H54 (cell line): Measurements from ENCODE around the gene CHCHD10.

Source experiments
- DNase-seq: peaks from one replicate; pipeline ENCODE4 v3.0.0; 2011; ENCODE audit warnings: low spot score, mixed read lengths; ENCODE audit not compliant: insufficient read length
- FAIRE-seq: peaks from 3 replicates; lab custom pipeline; 2011; peaks lifted over from hg19 to GRCh38; lab: Jason Lieb, UNC
- POLR2A ChIP-seq: IDR thresholded peaks from 2 replicates; pipeline ENCODE4 v1.6.1; 2011; ENCODE audit warnings: low read depth, mild to moderate bottlenecking, low read length

Gene CHCHD10

DNA sequence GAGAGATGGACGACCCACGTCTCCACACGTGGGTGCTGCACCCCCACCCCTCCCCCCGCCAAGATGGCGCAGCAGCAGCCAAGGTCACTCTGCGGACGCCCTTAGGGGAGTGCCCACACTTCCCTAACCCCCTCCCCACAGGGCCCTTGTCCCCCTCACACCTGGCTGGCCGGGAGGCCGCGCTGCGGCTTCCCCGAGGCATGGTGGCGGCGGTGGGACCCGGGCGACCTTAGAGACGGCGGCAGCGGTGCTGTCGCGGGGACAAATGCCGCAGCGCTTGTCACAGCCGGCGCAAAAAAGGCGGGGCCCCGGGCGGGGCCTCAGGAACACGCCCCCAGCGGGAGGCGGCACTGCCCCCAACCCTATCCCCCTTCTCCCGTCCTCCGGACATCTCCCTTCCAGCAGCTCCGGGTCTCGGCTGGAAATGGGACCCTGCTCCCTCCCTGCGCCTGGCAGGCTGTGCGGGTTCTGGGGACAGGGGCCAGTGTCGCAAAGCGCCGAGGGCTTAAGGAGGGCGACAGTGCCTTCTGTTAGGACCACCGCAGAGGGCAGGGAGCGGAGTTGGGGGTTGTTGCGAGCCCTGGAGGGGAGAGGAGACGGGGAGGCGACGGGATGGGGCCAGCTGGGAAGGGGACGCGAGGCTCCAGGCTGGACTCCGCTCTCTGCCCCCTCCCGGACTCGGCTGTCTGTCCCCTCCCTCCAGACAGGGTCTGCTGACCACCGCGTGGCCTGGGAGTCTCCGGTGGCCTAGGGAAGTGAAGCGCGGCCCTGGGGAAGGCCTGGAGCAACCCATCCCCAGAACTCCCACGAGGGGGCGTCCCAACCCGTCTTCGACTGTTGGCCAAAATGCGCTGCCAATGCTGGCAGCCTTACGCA lies at the start of gene CHCHD10:
Gene CHCHD10 (minus strand): TSS at position 300 of the 876 bp plus-strand sequence. CDS start 98 bp downstream, at position 202.
- DNase-seq (no peak), FAIRE-seq (no peak)
- TF ChIP-seq POLR2A: peak; percentile 45; the same call in 1 of the 2 replicates

DNA sequence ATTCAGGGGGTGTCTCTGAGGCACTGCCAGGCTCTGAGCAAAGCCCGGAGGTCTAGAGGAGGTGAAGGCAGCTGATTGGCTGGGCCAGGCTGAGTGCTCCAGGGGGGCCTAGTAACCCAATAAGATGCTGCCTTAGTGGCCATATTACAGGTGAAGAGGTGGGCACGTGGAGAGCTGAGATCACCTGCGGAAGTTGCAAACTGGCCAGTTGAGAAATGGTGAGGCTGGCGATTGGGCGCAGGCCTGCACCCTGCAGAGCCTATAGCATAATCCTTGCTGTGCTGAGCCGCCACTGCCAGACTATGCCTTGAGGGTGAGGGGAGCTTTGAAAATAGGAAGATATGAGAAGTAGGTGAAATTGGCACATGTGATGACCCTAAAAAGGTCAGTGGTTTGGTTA lies 49.4 kb upstream of the CHCHD10 start:
- FAIRE-seq: no peak

DNA sequence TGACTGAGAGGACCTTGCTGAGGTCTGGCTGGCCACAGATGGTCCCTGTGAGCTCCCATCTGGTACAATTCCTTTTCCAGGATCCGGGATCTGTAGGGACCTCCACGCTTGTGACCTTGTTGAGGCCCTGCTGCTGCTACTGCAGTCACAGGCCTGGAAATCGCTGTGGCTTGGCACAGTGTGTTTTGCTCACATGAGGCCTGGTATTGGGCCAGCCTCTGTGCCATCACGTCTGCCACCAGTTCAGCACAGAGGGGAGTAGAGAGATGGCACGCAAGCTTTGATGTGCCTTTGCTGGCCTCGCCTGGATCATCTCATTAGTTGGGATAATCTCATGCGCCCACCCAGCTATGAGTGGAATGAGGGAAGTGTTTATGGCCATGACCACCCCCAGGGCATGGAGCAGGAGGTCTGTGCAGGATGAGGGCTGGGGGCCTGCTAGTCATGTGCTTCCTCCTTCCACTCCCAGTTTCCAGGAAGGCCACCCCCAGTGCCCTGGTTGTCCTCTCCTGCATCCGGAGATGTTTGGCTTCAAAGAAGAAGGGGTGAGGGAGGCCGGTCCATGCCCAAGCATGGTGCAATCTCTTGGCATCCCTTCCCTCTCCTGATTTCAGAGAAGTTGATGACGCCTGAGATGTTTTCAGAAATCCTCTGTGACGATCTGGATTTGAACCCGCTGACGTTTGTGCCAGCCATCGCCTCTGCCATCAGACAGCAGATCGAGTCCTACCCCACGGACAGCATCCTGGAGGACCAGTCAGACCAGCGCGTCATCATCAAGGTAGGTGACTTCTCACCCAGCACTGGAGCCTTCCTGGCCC lies 48.6 kb upstream of the CHCHD10 start:
- DNase-seq (no peak), FAIRE-seq (no peak)
- no peak for TF ChIP-seq POLR2A

More for the DNA sequence above, 49.4 kb upstream of the CHCHD10 start:
- no peak for DNase-seq
- TF ChIP-seq POLR2A: no peak

DNA sequence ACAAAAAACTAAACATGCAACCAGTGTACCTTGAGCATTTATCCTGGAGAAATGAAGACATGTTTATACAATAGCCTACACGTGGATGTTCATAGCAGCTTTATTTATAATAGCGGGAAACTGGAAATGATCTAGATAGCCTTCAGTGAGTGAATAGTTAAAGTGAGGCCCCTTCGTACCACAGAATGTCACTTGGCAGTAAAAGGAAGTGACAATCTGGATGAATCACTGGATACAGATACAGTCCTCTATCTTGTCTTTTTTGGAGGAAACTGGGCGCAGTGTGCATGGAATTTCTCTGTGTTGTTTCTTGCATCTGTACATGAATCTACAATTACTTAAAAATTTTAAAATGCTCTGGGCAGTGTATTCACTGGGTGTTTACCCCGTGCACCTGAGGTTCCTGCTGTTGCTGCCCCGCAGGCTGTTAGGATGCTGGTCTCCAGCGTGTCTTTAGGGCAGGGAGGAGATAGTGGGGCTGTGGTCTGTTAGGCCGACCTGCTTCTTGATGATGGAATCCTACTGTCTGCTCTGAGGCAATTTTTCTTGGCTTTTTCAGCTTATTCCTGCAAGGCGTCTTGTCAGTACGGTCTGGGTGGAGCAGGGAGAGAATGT lies 47.9 kb upstream of the CHCHD10 start:
- no peak for FAIRE-seq

DNA sequence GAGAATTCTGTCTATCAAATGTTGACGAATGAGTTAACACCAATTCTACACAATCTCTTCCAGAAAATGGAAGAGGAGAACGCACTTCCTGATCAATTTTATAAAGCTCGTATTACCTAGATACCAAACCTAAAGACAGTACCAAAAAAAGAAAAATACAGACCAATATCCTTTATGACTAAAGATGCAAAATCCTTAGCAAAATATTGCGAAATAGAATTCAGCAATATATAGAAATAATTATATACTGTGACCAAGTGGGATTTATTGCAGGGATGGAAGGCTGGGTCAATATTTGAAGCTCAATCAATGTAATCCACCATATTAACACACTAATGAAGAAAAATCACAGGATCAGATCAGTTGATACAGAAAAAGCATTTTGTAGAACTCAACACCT lies 44.6 kb upstream of the CHCHD10 start:
- TF ChIP-seq POLR2A: no peak
- FAIRE-seq: no peak

More for the DNA sequence above, 47.9 kb upstream of the CHCHD10 start:
- no peak for TF ChIP-seq POLR2A
- DNase-seq: no peak

DNA sequence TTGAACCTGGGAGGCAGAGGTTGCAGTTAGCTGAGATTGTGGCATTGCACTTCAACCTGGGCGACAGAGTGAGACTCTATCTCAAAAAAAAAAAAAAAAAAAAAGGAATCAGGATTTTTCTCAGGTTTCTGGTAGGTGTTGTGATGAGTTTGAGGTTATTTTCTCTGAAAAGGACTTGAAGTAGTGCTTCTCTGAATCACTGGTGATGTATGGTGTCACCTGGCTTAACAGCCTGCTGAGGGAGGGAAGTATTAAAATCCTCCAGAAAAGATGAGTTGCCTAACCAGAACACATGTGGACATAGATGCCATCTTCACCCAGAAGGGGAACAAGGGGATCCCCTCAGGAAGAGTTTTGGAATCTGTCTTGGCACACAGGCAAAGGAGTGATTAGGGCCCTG lies 39.1 kb upstream of the CHCHD10 start:
- no peak for FAIRE-seq
- no peak for TF ChIP-seq POLR2A

More for the DNA sequence above, 44.6 kb upstream of the CHCHD10 start:
- DNase-seq: no peak

DNA sequence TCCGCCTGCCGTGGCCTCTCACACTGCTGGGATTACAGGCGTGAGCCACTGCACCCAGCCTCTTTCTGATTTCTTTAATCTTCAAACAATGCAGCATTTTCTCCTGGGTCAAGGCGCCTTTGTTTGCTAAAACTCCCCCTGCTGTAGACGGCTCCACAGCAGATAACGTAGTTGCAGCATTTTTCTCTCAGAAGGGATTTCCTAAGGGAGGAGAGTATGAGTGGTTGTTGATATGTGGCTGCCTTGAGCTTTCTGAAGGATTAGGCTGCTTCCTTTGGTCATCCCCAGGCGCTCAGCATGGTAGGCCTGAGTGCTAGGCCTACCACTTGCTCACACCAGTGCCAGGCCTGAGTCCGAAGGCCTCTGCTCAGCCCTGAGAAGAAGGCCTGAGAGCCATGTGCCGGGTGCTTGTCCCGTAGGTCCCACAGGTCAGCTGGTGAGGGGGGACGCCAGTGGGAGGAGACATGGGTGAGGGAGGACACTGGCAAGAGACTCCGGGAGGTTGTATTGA lies 37.1 kb upstream of the CHCHD10 start:
- no peak for TF ChIP-seq POLR2A
- DNase-seq: no peak
- FAIRE-seq: no peak

More for the DNA sequence above, 39.1 kb upstream of the CHCHD10 start:
- DNase-seq: no peak

DNA sequence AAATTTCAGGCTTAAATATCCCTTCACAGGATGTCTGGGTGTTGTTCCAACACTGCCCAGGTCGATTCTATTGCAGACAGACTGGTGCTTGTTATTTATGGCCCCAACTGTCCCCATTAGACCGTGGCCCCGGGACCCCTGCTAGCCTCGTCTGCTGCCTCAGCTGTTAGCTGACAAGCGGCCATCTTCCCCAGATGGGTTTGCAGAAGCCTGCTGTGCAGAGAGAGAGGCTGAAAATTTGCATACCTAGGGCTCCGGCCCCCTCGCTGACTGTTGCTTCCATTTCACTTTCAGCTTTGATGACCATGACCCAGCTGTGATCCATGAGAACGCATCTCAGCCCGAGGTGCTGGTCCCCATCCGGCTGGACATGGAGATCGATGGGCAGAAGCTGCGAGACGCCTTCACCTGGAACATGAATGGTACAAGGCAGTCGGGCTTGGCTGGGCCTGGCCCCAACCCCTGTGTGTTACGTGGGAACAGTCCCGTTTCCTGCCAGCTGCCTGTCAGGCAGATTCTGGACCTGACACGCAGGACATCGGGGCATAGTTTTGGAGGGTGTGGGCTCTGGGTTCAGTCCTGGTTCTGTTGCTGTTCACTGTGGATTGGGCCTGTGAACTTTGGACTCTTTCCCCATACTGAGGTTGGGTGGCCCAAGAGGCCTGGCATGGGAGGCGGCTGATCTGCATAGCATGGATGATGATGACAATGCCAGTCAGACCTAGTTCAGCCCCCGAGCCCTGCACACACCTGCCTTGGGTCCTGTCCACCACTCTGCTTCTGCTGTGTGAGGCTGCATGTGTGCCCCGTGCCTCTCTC lies 35.4 kb upstream of the CHCHD10 start:
- DNase-seq (no peak), FAIRE-seq (no peak)
- no peak for TF ChIP-seq POLR2A

DNA sequence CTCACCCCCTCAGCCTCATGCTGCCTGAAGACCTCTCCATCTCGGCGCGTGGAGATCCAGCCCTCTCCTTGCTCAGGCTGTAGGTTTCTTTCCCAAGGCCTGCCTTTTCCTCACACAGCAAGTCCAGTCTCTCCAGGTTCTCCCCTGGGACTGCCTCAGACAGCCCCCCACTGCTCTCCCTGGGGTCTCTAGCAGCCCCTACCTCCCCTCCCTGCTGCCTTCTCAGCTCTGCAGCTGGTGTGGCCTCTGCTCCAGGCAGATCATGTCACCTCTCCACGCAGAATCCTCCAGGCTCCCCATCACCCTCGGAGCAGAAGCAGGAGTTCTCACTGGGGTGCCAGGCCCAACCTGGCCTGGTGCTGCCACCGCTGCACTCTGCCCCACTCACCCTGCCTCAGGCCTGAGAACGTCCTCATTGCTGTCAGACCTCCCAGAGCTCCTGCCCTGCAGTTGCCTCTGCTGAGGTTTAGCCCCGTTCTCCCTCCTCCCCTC lies 34.2 kb upstream of the CHCHD10 start:
- no peak for FAIRE-seq
- DNase-seq: no peak
- TF ChIP-seq POLR2A: no peak

DNA sequence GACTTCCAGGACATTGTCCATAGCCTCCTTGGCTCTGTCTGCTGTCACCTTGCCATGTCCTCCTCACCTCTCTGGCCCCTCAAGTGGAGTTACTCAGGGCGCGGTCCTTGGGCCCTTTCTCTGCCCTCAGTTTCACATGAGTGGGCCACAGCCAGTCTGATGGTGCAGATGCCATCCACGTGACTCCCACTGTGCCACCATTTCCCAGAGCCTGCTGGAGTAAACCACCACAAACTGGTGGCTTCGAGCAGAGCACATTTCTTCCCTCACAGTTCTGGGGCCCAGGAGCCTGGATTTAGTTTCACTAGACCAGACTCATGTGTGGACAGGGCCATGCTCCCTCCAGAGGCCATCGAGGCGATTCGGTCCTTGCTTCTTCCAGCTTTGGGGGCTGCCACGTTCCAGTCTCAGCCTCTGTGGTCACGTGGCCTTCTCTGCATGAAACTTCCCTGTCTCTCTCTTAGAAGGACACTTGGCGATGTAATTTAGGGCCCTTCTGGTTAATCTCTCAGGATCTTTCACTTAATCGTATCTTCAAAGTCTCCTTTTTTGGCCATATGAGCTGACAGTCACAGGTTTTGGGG lies 33.6 kb upstream of the CHCHD10 start:
- FAIRE-seq: no peak
- no peak for TF ChIP-seq POLR2A

DNA sequence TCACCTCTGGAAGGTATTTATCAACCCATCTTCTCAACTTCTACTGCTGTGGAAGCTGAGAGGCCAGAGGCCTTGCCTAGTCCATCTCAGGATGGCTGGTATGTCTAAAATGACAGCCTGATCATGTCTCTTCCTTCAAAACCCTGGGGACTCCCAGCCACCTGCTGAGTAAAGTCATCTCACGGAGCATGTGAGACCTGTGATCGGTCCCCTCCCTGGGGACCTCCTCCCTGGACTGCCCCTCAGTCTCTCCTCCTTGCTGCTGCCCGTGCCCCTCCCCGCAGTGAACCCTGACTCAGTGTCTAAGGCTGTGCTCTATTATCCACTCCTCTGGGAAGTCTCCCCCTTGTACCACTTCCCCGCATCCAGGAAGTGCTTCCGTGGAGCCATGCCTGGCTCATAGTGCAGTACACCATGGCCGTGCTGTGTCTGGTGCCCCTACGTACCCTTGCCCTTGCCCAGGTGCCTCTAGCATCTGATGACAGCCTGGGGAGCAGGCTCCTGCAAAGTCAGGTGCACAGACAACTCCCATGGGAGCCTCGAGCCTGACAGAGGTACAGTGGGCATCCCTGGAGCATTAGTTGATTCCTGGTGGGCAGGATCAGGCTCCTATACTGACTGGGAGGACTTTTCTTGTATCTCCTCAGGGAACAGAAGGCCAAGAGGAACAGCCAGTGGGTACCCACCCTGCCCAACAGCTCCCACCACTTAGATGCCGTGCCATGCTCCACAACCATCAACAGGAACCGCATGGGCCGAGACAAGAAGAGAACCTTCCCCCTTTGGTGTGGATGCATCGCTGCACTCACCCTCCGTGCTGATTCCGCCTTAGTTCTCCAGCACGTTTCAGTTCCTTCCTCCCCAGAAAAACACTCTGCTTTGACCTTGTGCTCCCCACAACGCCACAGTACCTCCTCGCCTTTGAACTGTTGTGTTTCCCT lies 32.8 kb upstream of the CHCHD10 start:
- no peak for TF ChIP-seq POLR2A
- FAIRE-seq: no peak
- no peak for DNase-seq

More for the DNA sequence above, 33.6 kb upstream of the CHCHD10 start:
- no peak for DNase-seq
